ENCODE results near the gene CALHM2. TPM values are rescaled to one million over a fixed set of nuclear protein-coding genes. Genes with fewer than 3 reads are reported as not detected.

The CALHM2 gene
- total RNA-seq, 1 experiment from 2014 or later = 5.9 TPM

GRCh38 chr10:103415581-103415980, 36.6 kb downstream of the CALHM2 start:
- no peaks in the 10 kb centered on the region for H3K9me3 ChIP-seq (ENCODE audit: control insufficient read depth, insufficient read depth, low read depth, low read length)
- no peak overlapping the region for H3K4me3 ChIP-seq (ENCODE audit: low read depth in 2 of 2, low read length in 2 of 2)
- in situ Hi-C loops (cut with HindIII; ENCODE audit: low pct_unique_long_range_greater_than_20kb, low sequenced_read_pairs) (no loop called here), intact Hi-C loops (cut with micrococcal nuclease; ENCODE audit: unreplicated experiment) (no loop called here)
- TF ChIP-seq, protein P1, sequence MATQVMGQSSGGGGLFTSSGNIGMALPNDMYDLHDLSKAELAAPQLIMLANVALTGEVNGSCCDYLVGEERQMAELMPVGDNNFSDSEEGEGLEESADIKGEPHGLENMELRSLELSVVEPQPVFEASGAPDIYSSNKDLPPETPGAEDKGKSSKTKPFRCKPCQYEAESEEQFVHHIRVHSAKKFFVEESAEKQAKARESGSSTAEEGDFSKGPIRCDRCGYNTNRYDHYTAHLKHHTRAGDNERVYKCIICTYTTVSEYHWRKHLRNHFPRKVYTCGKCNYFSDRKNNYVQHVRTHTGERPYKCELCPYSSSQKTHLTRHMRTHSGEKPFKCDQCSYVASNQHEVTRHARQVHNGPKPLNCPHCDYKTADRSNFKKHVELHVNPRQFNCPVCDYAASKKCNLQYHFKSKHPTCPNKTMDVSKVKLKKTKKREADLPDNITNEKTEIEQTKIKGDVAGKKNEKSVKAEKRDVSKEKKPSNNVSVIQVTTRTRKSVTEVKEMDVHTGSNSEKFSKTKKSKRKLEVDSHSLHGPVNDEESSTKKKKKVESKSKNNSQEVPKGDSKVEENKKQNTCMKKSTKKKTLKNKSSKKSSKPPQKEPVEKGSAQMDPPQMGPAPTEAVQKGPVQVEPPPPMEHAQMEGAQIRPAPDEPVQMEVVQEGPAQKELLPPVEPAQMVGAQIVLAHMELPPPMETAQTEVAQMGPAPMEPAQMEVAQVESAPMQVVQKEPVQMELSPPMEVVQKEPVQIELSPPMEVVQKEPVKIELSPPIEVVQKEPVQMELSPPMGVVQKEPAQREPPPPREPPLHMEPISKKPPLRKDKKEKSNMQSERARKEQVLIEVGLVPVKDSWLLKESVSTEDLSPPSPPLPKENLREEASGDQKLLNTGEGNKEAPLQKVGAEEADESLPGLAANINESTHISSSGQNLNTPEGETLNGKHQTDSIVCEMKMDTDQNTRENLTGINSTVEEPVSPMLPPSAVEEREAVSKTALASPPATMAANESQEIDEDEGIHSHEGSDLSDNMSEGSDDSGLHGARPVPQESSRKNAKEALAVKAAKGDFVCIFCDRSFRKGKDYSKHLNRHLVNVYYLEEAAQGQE (IDR thresholded peaks at IDR 0.05; ENCODE audit: insufficient read depth in 1 of 2, low read depth in 2 of 2, low read length in 1 of 2) = no peak
- TF ChIP-seq CTCF (IDR thresholded peaks at IDR 0.05) (no peak), POLR2AphosphoS5 (IDR thresholded peaks at IDR 0.05; ENCODE audit: low read depth, low read length) (no peak)
- ATAC-seq = no peak
- TSS peak; percentile 14 for BruUV-seq (replicated peaks)
- H3K27ac ChIP-seq (ENCODE audit: low read length) = no peak overlapping the region
- no peak for DNase-seq (ENCODE audit: low read depth, low spot score)
- ChIA-PET CTCF (interaction anchor here (0.6 to 0.7 kb wide), 2 partner anchors 22 to 71 kb away, joined by 3 to 4 read pairs; no protein-coding TSS in a partner anchor), POLR2A (no interaction called here)
- H3K4me1 ChIP-seq (ENCODE audit: control insufficient read depth, insufficient read depth, low read length) = no peaks in the 10 kb centered on the region
- H3K36me3 ChIP-seq (ENCODE audit: control insufficient read depth, insufficient read depth, low read length) = peaks cover 71% of the 10 kb centered on the region
- no peaks in the 10 kb centered on the region for H3K27me3 ChIP-seq (ENCODE audit: control insufficient read depth, insufficient read depth, low read length)

DNA sequence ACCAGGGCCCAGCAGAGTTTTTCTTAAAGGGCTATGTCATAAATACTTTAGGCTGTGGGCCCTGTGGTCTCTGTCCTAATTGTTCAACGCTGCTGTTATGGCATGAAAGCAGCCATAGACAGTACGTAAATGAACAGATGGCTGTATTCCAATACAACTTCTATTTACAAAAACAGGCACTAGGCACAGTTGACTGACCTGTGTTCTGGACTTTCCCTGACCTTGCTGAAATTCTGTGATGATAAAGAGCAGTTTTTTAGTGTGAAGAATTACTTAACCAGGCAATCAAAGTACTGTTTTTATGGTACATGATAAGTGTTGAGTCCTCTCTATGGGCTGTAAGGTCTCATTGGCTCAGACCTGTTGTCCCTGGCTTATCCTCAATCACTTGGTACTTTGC, 38.6 kb downstream of the CALHM2 start:
- ChIA-PET POLR2A (no interaction called here), CTCF (no interaction called here)
- TF ChIP-seq SIN3A (IDR thresholded peaks at IDR 0.05; ENCODE audit: borderline replicate concordance, insufficient read depth, low read depth, low read length) (no peak), CTCF (IDR thresholded peaks at IDR 0.05) (no peak)
- Histone ChIP-seq H3K36me3 (ENCODE audit: control insufficient read depth, insufficient read depth, low read length) (peaks cover 64% of the 10 kb centered on the region), H3K4me1 (ENCODE audit: control insufficient read depth, insufficient read depth, low read length) (no peaks in the 10 kb centered on the region), H3K9me3 (ENCODE audit: control insufficient read depth, insufficient read depth, low read depth, low read length) (no peaks in the 10 kb centered on the region), H3K27ac (ENCODE audit: low read length) (no peak overlapping the region), H3K4me3 (ENCODE audit: low read depth in 2 of 2, low read length in 2 of 2) (no peak overlapping the region), H3K27me3 (ENCODE audit: control insufficient read depth, insufficient read depth, low read length) (no peaks in the 10 kb centered on the region)
- DNase-seq (ENCODE audit: low read depth, low spot score) (no peak), ATAC-seq (no peak)
- in situ Hi-C loops (cut with HindIII; ENCODE audit: low pct_unique_long_range_greater_than_20kb, low sequenced_read_pairs) = no loop called here
- intact Hi-C loops (cut with micrococcal nuclease; ENCODE audit: unreplicated experiment) = no loop called here
- no TSS peak for BruUV-seq (replicated peaks)

Measured in Panc1 (cell line).